ENCODE results near the gene CLEC3B. TPM values are rescaled to one million over a fixed set of nuclear protein-coding genes. Genes with fewer than 3 reads are reported as not detected.
"Not testable (repeated sequence)": the region's sequence is repeated elsewhere in the genome, so short reads cannot be mapped to it uniquely, and the experiment has no call there.

CLEC3B gene, protein sequence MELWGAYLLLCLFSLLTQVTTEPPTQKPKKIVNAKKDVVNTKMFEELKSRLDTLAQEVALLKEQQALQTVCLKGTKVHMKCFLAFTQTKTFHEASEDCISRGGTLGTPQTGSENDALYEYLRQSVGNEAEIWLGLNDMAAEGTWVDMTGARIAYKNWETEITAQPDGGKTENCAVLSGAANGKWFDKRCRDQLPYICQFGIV
- not detected in 2 replicates for total RNA-seq

DNA sequence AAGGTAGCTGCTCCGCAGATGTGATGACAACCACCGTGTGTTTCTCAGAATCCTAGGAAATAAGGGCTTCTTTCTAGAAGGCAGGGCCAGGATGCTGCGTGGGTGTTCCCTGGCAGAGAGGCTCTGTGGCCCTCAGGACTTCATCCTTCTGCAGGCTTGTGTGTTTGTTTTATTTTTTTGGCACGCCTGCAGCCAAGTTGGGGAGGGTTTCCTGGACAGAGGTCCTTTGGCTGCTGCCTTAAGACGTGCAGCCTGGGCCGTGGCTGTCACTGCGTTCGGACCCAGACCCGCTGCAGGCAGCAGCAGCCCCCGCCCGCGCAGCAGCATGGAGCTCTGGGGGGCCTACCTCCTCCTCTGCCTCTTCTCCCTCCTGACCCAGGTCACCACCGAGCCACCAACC, at the start of gene CLEC3B:
Gene CLEC3B, plus strand, starts transcription at position 266 of the 400 bp plus-strand sequence. Its CDS starts 60 bp downstream, at position 326.
- no peak for DNase-seq (ENCODE audit: extremely low read depth, low read depth, low spot score)

DNA sequence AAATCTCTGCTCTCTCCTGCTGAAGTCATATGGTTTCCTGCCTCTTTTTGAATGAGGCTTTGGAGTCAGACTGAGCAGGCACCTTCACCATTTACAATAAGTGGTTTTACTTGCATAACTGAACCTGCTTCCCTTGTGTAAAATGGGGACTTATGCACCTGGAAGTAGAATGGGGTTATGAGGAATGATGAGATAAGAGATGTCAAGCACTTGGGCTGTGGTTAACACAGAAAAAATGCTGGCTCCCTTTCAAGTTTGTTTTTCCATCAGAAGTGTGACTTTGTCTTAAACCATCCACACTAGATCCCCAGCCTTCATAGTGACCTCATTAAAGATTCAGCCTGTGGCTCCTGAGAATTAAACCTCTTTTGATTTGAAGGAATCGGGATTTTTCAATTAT, 44.9 kb upstream of the CLEC3B start:
- no peak for DNase-seq (ENCODE audit: extremely low read depth, low read depth, low spot score)

DNA sequence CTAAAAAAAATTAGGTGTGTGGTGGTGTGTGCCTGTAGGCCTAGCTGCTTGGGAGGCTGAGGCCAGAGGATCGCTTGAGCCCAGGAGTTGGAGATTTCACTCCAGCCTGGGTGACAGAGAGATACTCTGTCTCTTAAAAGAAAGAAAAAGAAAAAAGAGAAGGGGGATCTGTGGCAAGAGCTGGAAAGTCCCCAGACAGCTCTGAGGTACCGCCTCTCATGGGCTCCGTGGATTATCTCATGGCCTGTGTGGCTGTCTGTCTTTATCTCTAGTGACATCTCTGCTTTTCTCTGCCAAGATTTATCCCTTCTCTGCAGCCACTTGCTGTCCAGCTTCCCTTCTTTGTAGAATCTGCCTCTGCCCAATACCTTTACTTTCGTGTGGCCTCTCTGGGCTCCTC, 44.4 kb upstream of the CLEC3B start:
- no peak for DNase-seq (ENCODE audit: extremely low read depth, low read depth, low spot score)

DNA sequence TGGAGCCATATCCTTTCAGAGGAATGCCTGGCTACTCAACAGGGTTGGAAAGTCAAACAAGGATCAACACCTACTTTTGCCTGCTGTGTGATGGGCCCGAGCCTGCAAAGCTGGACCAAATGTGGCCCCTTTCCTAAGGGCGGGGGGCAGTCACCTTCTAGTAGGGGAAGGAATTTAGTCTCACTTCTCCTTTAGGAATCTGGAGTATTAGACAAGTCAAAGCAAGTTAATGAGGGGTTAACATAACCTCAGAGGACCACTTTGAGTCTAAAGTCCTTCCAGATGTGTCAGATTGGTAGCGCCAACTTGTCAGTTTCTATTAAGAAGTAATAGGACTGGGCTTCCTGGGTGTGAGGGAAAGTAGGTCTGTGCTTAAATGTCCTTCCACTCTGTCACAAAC, 43.3 kb upstream of the CLEC3B start:
- DNase-seq (ENCODE audit: extremely low read depth, low read depth, low spot score), result no peak

DNA sequence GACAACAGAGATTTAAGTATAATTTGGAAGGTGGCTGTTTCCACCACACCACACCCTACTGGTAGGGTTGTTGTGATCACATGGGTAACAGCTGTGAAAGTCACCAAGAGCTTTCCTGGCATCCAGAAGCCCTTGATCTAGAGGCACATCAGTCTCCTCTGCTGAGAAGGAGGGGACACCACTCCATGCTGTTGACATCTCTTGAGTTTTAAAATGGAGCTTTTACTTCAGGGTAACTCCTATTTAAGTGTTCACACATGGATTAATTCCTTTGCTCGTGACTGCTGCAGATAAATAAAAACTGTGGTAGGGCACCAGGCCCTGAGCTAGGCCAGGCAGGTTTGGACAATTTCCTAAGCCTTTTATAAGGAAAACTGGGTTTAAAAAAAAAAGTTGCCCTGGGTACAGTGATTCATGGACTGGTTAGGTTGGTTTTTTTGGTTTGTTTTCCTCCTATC, 42.6 kb upstream of the CLEC3B start:
- DNase-seq (ENCODE audit: extremely low read depth, low read depth, low spot score), result no peak

DNA sequence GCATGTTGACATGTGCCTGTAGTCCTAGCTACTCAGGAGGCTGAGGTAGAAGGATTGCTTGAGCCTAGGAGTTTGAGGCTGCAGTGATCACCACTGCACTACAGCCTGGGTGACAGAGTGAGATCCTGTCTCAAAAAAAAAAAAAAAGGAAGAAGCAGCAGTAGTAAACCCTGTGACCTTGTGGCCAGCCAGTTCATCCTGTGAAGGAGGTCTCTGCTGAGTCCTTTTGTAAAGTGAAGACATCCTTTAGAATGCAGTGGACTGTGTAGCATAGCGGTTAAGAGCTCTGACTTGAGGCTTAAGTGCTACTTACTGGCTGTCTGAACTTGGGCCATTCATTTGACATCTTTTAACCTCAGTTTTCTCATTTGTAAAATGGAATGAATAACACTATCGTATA, 41.8 kb upstream of the CLEC3B start:
- no peak for DNase-seq (ENCODE audit: extremely low read depth, low read depth, low spot score)

DNA sequence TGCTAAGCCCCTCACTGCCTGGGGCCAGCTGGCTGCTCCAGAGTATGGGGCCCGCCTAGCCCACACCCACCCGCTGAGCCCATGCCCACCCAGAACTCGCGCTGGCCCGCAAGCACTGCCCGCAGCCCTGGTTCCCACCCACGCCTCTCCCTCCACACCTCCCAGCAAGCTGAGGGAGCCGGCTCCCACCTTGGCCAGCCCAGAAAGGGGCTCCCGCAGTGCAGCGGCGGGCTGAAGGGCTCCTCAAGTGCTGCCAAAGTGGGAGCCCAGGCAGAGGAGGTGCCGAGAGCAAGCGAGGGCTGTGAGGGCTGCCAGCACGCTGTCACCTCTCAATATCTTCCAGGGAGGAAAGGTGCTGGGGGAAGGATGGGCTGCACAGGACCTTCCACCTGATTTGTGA, 39.8 kb upstream of the CLEC3B start:
- not testable (repeated sequence) for DNase-seq (ENCODE audit: extremely low read depth, low read depth, low spot score)

DNA sequence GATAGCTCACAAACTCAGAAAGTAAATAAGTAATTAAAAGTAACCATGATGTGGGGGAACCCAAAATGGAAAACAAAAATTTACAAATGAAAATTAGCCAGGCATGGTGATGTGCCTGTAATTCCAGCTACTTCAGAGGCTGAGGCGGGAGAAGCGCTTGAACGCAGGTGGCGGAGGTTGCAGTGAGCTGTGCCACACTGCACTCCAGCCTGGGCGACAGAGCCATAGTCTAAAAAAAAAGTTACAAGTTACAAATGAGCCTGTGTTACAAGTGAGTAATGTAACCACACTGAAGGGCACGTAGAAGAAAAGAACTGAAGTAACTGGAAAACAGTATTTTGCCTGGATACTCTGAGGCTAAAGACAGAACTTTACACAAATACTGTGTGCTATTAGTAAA, 38.8 kb upstream of the CLEC3B start:
- no peak for DNase-seq (ENCODE audit: extremely low read depth, low read depth, low spot score)

DNA sequence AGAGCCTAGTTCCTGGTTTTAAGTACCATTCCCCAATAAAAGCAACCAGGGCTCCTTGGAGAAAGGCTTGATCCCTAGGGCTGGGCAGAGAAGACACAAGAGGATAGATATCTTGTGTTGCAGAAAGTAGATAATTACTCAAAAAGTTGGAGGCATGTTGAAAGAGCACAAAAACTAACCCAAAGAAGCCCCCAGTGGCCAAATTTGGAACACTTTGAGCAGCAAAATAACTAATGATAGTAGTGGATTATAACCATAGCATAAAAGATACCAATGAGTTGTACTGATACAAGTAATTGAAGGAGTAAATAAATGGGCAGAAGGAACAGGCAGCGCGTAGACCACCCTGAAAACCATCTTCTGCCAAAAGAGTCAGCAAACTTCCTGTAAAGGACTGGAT, 38.0 kb upstream of the CLEC3B start:
- DNase-seq (ENCODE audit: extremely low read depth, low read depth, low spot score), result no peak

DNA sequence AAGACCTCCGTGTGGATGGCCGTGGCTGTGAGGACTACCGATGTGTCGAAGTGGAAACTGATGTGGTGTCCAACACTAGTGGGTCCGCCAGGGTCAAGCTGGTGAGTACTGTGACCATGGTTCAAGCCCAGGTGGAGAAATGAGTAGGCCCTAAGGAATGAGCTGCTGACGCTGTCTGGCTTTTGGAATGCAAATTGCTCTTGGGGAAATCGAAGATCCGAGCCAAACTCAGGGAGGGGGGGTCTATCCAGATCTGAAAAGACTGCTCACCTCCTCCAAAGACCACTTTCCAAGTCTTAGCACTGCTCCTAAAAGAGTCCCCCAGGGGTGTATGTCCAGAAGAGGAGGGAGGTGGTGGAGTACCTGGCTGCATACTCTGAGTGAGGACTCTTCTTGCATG, 37.0 kb upstream of the CLEC3B start:
- DNase-seq (ENCODE audit: extremely low read depth, low read depth, low spot score), result no peak

DNA sequence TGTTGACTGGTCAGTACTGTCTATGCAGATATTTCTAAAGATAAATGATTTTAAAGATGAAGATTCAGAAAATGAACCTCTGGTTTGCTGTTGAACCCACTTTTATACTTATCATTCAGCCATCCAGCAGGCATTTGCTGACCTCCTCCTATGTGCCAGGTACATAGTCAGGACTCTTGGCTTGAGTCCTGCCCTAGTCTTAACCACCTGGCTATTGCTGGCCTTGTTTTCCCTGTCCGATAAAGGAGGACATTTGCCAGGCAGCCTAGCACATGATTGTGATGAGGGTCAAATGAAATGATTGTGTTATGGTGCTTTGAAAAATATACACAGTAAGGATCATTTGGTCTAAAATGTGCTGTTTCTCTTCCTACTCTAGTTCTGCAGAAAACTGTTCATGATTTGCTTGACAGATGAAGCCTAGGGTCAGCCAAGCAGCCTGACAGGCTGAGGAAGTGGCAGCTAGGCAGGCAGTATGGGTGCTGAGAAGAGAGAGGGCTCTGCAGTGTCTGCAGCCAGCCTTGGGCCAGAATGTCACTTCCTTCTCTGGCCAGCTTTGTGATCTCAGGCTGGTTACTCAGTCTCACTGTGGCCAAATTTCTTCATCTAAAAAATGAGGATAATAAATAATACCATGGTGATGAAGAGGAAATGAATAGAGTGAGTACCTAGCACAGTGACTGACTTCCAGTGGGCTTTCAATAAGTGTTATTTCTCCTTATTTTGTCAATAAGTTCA, 36.3 kb upstream of the CLEC3B start:
- no peak for DNase-seq (ENCODE audit: extremely low read depth, low read depth, low spot score)

DNA sequence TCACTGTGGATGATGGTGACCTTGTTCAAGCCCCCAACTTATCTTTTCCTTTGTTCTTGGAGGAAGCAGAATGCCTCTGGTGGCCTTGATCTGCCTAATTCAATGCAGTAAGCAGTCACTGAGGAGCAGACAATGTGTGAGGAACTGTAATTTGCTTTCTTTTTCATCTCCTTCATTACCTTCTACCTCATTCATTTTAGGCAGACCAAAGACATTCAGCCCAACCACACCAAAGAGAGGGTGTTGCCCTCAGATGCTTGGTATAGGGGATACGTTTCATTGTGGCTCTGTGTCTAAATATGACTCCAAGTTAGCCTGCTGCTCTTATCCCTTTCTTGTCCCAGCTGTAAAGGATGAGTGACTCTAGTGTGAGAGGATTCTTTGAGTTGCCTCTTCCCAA, 34.8 kb upstream of the CLEC3B start:
- DNase-seq (ENCODE audit: extremely low read depth, low read depth, low spot score), result no peak

DNA sequence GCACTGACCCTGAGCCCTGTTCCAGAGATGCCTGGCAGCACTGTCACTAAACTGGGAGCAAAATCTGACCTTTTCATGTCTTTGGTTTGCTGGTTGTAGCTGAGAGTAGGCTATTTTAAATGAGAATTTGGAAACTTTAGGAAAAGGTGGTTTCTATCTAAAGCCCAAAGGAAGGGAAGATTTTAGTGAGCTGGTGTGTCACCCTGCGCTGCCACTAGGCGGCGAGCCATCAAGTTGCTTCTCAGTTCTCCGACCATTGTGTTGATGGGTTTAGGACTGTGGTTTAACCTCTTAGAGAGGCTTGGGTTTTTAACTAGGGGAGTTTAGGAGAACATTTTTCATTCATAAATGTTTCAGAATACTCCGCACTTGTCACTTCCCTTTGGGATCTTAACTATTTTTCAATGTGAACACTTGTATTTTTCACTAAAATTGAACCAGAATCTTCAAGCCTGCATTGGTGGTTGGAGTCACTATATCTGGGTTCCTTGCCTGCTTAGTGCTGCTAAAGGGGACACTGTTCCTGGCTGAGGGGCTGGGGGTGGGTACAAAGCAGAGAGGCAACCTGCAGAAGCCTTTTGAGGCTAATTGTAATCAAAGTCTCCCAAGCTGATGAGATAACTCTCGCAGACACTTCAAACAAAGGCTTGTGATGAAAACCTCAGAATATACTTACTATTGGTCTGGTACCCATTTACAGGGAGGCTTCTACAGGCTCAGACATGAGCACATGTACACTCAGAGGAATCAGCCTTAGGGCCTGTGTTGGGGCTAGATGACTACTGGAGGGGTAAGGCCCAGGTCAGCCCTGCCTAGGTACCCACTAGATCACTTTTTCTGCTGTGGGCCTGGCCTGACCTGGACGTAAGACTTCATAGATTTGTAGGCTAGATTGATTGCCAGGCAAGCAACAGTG, 33.3 kb upstream of the CLEC3B start:
- DNase-seq (ENCODE audit: extremely low read depth, low read depth, low spot score), result no peak

DNA sequence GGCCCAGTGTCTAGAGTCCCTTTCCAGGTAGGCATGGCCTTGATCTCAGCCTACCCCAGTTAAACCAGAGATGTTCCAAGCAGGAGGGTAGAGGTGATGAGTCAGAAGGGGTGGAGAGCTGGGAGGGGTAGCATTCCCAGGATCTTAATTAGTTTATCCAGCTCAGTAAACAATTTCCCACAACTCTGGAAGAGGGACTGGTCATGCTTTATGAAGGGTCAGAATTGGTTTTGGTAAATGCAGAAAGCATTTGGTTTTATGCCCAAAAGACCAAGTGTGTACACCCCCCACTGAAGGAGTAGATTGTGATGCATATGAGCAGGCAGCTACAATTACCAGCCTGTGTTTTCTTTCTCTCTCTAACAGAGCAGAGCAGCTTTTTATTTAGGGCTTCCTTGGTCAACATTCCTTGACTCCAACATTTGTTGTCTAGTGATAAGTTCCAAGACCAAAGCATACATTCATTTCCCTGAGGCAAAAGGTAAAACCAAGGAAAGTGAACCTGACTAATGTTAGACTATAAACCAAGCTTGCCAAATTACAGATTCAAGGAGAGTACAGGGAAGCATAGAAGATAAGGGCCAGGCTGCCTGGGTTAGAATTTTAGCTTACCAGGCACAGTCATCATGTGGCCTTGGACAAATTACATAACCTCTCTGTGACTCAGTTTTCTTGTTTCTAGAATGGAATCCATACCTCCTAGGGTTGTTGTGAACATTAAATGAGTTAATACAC, 32.5 kb upstream of the CLEC3B start:
- no peak for DNase-seq (ENCODE audit: extremely low read depth, low read depth, low spot score)

DNA sequence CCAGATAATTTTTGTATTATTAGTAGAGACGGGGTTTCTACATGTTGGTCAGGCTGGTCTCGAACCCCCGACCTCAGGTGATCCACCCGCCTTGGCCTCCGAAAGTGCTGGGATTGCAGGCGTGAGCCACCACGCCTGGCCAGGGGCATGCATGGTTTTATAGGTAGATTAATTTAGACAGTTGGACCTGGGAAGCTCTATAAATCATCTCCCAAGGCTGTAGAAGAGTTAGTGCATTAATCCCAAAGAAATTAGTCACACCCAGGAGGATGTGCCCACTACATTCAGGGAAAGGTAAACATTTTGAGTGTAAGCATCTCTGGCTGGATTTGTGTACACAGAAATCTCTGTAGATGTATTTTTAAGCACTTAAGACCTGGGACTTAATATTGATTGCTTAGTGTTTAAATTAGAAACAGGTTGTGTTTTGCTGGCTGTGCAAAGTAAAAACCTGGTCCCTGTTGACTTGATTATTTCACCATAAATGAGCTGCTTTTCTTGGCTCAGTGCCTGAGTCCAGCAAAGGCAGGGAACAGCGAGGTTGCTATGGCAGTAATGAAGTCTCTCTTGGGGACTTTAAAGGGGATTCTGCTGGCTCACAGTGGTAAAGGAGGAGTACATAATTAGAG, 30.8 kb upstream of the CLEC3B start:
- no peak for DNase-seq (ENCODE audit: extremely low read depth, low read depth, low spot score)

DNA sequence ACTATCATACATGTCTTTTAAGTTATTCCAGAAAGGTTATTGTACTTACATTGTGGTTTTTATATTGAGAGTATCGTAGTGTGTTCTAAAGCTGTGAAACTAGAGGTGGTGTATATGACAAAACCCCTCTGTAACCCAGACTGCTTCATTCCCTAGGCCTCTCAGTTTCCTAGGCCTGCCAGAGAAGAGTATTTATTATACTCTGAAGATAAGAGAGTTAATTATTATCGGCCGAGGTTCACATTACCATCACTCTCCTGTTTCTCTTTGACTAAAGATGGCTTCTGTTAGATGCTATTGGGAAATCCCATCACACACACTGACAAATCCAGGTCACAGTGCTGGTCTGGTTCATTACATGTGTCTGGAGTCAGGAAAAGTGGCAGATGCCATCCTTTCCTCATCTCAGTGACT, 29.5 kb upstream of the CLEC3B start:
- DNase-seq (ENCODE audit: extremely low read depth, low read depth, low spot score), result no peak

DNA sequence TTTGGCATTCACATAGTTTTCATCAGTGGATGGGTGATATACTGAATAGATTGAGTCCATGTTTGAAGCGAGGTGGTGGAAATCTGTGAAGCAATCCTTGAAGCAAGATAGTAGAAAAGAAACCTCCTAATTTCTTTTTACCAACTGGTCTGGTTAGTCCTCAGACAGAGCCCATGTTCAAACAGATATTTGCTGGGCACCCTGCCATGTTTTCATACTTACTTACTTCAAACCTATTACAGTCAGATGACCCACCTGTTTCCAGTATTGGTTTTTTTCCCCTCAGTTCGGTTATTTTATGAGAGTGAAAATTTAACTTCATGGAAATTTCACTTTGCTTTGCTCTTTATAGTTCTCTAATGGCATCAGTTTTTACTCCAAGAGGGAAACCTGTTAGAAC, 26.3 kb upstream of the CLEC3B start:
- DNase-seq (ENCODE audit: extremely low read depth, low read depth, low spot score), result no peak

DNA sequence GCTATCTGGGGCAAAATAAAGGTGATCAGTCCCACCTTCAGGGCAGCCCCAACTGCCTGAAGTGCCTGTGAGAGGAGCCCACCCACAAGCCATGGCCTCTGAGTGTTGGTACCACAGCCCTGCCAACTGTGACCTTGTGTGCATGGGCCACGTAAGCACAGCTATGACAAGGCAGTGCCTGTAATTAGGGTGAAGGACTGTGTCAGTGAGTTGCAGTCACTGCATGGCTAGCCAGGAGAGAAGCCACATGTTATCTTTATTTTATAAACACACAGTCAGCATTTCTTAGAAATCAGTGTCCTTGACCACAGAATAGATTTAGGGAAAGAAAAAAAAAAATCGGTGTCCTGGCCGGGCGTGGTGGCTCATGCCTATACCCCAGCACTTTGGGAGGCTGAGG, 25.3 kb upstream of the CLEC3B start:
- DNase-seq (ENCODE audit: extremely low read depth, low read depth, low spot score), result no peak

DNA sequence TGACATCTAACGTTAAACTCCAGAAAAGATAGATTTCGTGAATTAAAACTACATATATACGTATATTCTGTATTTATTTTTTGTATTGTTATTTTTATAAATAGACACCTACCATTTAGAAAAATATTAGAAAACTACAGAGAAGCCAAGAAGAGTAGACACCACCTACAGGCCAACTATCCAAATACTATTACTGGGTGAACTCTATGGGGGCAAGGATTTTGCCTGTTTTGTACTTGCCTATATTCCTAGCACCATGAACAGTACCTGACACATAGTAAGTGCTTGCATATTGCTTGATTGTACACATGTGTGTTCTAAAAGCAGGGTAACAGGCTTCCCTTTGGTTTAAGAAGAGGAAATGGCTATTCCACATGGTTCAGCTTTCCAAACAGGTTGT, 24.4 kb upstream of the CLEC3B start:
- DNase-seq (ENCODE audit: extremely low read depth, low read depth, low spot score), result no peak

DNA sequence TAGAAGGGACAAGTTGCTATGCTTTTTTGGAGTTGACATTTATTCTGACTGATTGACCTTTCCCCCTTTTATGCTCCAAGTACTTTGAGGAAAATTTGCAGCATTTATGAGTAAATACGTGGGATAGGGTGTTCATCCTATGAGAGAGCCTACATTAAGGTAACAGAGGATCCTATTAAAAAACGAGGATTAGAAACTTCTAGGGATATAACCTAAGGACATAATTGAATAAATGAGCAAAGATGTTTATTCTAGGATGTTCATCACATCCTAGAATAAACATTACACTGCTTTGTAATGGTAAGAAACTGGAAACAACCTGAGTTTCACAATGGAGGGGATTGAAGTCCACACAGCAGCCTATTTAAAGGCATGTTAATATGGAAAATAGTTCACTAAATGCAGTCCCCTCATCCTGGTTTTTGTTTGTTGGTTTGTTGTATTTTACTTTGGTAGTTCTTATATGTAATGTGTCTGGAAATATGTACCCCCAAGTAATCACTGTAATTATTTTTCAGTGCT, 23.9 kb upstream of the CLEC3B start:
- DNase-seq (ENCODE audit: extremely low read depth, low read depth, low spot score), result no peak

All from glomerular endothelial cell (primary cell).